HG03103 (cell line): ENCODE measurements around the gene FUT2.
"Not testable (repeated sequence)": the region's sequence is repeated elsewhere in the genome, so short reads cannot be mapped to it uniquely, and the experiment has no call there.

Source experiments
- ATAC-seq: cut with Tn5 transposase; IDR thresholded peaks from one replicate; pipeline ENCODE4 v1.9.1; 2021; ENCODE audit warnings: low read depth; ENCODE audit not compliant: unreplicated experiment

FUT2 gene

DNA sequence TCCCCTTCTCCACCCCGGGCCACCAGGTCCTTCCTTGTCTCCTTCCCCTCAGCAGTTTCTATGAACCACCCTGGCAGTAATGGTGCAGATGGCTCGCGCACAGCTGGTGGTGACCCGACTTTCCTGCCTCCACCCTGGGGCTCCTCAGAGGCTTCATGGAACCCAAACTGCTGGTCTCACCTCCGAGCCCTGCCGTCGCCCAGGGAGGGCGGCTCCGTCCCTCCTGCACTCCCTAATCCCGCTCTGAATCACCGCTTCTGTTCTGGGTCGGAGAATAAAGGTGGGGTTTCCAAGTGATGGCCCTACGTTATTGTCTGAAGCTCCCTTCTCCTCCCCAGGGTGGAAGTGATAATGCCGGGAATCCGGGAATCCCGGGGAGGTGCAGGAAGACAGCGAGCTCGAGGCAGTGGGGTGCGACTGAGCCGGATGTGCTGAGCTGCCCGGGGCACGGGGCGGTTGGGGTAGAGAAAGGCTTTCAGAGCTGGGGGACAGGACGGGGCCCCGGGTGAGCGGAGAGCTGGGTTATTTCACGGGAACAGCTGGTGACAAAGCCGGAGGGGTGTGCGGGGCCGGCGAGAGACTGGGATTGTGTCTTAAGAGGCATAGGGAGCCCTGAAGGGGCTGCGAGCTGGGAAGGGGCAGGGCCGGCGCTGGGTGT lies 711 bp downstream of the FUT2 start:
- ATAC-seq, result no peak

DNA sequence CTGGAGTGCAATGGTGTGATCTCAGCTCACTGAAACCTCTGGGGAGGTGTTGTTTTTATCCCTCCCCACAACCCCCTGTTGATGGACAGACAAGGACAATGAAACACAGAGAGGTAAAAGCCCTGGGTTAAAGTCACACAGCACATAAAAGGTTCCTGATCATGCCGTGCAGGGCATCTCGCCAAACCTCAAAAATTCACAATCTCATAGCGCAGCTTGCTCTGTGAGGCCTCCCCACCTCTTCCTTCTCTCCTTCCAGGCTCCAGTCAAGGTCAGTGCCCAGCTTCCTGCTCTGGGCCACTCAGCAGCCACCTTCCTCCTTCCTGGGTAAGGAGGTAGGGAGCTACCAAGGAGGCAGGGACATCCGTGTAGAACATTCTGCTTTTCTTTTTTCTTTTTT lies 2.3 kb downstream of the FUT2 start:
- no peak for ATAC-seq

DNA sequence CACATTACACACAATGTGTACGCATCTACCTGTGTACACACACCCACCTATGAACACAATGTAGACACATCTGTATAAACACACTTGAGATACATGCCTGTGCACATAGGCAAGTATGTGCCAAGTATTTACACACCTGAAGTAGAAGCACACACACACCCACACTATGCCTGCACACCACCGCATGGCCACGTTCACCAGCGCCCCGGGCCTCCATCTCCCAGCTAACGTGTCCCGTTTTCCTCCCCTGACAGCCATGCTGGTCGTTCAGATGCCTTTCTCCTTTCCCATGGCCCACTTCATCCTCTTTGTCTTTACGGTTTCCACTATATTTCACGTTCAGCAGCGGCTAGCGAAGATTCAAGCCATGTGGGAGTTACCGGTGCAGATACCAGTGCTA lies 6.9 kb downstream of the FUT2 start:
- no peak for ATAC-seq

DNA sequence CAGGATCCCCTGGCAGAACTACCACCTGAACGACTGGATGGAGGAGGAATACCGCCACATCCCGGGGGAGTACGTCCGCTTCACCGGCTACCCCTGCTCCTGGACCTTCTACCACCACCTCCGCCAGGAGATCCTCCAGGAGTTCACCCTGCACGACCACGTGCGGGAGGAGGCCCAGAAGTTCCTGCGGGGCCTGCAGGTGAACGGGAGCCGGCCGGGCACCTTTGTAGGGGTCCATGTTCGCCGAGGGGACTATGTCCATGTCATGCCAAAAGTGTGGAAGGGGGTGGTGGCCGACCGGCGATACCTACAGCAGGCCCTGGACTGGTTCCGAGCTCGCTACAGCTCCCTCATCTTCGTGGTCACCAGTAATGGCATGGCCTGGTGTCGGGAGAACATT lies 7.5 kb downstream of the FUT2 start:
- ATAC-seq, result no peak

DNA sequence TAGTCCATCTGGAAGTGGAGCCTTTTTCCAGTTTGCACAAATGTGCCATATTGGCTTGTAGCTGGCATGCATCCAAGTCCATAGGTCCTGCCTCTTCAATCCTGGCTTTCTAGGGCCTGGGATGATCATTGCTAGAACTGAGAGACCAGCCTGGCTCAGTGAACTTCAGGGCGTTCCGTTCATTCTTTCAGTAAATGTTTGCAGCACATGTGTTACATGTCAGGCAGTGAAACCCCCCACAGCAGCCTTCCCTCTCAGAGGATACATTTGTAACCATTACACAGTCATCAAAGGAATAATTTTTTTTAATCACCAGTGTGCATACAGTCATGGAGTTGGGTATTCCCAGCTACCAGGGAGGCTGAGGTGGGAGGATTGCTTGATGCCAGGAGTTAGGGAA lies 9.7 kb downstream of the FUT2 start:
- no peak for ATAC-seq

DNA sequence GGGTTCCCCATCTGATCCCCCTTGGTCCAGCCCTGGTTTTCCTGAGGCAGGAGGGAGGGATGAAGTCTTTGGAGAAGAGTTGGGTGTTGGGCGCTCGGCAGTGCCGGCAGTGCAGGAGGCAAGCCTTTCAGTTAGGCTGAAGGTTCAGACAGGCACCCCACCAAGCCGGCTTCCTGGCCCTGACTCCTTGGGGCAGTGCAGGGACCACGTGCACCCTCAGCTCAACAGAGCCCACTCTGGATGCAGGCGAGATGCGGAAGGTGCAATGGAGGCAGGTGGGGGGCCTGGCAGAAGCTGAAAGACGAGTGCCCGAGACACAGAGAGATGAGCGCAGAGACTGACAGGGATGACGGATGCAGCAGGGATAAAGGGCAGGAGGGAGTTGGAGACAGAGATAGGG lies 12.7 kb downstream of the FUT2 start:
- ATAC-seq, result no peak

DNA sequence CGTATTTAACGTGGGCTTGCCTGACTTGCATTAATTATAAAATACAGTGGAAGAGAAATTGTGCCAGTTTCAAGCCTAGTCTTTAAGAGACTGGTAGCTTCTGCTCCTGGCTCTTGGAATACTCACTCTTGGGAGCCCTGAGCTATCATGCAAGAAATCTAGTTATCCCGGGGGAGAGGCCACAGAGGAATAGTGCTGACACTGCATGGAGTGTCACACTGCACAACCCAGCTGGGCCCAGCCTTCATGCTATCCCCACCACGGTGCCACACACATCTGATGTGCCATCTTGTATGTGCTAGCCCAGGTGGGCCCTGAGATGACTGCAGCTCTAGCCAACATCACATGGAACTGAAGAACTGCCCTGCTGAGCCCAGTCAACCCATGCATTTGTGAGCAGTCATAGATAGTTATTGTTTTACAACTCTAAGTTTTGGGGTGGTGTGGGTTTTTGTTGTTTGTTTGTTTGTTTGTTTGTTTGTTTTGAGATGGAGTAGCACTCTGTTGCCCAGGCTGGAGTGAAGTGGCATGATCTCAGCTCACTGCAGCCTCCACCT lies 15.4 kb downstream of the FUT2 start:
- no peak for ATAC-seq

DNA sequence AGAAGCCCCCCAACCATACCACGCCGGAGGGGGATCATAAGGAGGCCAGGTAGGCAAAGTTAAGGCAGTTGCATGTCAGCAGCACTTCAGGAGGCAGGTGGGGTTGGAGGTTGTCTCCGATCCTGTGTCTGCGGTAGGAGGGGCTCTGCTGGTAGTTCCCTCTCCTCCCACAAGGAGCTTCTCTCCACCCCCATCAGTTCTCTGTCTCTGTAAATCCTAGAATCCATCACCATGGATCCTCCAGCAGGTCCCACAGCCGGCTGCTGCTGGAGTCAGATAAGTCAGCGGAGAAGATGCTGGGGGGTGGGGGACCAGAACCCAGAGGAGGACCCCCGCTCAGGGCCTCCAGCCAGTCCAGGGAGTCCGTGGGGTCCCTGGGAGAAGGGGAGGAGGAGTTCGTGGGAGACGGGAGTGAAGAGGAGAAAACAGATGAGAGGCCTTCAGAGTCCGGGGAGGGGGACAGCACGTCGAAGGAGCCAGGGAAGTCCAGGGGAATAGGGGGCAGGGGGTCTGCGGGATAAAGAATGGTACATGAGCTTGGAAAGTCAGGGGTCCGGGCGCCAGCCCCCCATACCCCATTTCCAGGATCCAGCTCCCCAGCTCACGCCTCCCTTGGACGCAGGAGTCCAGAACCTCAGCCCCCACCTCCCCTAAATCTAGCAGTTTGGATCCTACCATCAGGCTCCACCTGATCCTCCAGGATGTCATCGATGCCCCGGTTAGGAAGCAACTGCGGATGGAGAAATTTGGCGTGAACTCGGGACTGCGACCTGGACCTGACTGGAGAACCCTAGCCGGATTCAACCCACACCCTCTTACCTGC lies 17.5 kb downstream of the FUT2 start:
- no peak for ATAC-seq

DNA sequence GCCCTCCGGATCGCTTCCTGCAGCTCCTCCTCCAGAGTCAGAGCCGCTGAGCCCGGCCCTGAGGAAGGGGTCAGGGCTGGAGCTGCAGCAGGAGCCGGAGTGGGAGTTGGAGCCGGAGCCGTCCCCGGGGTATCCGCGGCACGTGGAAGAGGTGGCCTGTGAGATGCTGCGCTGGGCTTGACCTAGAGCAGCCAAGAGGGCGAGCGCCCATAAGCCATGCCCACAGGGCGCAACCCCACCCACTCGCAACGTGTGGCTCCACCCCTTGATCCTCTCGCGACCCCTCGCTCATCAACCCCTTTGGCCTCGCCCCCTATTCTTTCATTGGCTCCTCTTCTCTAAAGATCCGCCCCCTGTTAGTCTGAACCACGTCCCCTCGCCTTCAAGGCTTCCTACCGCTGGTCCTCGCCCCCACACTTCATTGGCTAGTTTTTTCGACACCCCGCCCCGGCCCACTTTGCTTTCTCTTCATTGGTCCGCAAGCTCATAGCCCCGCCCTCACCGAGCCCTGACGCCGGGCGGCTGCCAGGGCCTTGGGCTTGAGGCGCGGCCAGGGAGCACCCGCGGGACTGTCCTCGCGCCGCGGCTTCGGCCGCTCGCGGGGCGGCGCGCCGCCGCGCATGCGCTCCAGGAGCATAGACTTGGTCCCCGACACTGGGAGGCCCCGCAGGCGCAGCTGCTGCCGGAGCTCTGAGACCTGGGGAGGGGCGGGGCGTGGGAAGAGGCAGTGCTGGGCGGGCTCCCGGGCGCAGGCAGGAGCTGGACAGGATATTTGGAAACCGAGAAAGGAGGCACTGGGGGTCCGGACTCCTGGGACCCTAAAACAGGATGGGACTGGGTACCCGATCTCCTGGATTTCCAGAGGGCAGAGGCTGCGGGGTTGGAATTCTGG lies 18.3 kb downstream of the FUT2 start:
- peak; percentile 84 for ATAC-seq

DNA sequence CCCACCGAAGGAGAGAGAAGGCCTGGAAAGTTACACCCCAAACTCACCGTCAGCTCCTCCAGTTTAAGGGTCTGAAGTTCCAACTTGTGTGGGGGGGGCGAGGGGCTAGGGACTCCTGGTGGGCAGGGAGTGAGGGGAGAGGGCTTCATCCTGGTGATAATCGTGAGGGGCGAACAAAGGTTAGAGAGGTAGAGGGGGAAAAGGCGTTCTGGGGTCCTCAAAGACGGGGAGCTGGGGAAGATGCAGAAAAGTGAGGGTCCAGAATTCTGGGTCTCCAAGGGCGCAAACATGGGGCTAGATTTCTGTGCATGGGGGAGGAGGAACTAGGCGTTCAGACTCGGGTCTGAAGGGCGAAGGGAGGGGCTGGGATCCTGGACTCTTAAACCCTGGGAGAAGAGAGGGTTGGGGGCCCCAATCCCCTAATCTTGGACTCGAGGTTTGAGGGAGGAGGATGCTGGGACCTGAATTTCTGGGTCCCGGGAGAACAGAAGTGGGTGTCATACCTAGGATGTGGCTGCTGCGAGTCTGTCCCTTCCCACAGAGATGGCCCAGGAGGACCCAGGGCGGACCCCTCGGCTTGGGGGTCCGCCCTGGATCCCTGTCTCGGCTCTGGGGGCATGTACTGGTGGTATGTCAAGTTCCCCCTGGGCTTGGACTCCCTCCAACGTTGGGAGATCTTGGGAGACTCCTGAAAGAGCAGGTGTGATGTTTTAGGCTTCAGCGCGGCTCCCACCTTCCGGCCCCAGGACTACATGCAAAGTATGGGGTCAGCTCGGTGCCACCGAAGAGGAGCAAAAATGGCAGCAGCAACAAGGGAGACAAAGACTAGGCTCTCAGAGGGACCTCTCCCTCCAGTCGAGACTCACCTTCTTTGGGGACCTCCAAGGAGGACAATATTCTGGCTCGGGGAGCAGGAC lies 19.2 kb downstream of the FUT2 start:
- no peak for ATAC-seq

DNA sequence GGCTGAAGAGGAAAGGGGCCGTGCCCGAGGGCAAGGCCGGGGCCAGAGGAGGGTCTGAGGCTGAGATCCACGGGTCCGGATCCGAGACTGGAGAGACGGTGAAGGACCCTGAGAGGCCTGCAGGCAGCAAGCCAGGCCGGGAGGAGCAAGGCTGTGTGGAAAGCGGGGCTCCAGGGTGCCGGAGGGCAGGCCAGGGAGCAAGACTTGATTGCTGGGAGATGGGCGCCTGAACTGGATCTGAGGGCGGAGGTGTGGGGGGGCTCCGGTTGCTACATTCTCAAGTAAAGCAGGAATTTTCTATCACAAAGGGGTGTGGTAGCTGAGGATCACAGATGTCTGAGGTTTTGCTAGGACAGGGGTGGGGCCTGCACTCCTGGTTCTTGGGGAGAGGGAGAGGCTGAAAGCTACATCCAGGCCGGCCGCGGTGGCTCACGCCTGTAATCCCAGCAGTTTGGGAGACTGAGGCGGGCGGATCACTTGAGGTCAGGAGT lies 20.0 kb downstream of the FUT2 start:
- no peak for ATAC-seq

DNA sequence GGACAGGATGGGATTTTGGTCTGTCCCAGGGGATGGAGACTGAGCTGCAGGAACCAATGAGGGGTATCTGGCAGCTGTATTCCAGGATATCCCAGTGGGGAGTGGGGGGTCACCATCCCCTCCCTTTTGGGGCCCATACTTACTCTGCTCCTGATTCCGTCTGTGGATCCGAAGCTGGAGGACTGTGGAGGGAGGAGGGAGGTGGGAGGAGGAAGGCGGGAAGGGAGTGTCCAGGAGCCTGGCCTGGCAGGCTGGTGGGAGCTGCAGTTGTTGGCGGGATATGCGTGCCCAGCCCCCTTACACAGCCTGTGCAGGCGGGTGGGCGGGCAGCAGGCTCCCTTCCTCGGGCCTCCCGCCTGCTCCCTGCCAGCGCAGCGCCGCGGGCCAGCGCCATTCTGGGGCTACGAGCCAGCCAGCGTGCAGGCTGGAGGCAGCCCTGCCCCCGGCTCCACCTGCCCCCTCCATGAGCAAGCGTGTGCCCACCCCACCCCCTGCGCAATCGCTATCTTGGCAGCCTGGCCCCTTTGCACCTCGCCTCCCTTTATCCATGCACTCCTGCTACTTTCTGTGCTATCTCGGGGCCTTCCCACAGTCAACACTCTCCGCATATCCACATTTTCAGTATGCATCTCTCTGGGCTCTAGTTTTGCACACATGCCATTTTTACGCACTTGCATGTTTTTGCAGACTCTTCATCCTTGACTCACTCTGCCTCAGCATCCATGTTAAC lies 21.0 kb downstream of the FUT2 start:
- ATAC-seq, result no peak

DNA sequence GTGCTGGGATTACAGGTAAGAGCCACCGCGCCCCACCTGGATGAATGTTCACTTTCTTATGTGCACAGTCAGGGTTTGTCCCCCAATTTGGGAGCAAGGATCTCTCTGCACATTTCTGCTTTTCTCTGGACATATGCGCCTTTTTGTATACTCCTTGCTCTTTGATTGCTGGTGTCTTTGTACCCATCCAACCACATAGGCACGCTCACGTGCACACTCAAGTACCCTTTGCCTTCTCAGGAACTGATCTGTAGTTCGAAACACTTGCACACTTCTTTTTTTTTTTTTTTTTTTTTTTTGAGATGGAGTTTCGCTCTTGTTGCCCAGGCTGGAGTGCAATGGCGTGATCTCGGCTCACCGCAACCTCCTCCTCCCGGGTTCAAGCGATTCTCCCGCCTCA lies 22.3 kb downstream of the FUT2 start:
- ATAC-seq, result not testable (repeated sequence)

DNA sequence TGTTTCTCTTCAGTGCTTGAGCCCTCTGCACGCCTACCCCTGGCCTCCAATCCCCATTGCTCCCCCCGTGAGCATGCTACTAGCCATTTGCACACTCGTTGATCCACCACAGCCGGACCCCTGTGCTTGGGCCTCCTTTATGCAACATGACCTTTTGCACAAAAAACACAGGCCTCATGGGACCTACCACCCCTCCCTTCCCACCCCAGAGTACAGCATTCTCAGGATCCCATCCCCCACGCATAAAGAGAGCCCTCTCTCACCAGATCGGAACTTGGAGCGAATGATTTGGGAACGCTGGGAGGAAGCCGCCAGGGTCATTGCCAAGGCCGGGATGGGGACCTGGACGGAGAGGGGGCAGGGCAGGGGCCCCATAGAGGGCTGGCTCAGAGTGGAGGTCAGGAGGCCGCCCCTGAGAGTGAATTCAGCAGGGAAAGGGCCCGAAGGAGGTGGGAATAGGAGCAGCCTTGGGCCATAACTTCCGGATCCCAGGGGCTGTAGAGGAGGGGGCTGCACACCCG lies 23.0 kb downstream of the FUT2 start:
- no peak for ATAC-seq

DNA sequence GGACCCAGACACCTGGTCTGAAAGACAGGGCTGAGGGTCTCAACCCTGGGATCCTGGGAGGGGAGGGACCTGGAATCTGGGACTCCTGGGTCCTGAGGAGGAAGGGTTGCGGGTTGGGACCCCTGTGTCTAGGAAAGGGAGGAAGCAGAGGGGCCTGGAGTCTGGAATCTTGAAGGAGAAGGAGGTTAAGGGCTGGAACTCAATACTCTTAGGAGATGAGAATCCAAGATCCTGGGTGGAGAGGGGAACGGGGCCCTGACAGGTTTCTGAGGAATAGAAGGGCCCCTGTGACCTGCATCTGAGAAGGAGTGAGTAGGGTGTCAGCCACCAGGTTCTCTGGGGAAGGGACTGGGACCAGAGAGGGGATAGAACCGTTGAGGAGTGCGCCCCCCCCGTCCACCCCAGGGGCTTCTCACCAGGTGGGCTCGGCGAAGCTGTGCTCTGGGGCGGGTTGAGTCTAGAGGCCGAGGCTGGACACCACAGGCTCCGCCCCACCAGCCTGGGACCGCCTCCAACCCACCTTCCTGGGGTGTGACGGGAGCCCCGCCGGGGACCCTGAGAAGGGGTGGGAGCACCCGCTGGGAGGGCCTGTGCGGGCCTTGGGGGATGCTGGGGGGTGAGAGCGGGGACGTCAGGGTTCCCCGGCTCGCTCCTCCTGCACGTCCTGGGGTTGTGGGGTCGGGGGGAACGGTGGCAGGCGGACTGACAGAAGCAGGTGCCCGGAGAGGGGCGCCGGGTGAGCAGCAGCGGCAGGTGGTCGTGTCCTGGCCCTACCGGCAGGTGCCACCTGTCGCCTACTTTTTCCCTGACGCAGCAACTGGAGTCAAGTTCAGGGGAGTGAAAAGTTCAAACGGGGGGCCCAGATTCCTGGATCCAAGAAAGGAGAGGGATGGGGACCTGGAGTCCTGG lies 23.7 kb downstream of the FUT2 start, which contains the start of gene MAMSTR:
Gene MAMSTR, minus strand, starts transcription at position 463 of the 909 bp plus-strand sequence. CDS start 694 bp downstream, outside the sequence.
- no peak for ATAC-seq

DNA sequence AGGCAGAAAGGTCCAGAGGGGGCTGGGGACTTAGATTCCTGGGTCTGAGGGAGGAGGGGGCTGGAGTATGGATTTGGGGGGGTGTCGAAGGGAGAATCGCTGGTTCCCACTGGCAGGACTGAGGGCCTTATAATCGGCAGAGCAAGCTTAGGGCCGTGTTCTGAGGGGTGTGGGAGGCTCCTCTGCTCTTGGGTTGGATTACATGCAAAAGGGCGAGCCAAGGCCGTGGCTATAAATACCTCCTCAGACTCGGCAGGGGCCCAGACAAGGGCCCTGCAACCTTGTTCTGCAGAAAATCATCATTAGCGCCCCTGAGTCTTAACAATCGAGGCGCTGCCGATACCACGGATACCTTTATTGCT lies 24.5 kb downstream of the FUT2 start:
- ATAC-seq, result no peak

DNA sequence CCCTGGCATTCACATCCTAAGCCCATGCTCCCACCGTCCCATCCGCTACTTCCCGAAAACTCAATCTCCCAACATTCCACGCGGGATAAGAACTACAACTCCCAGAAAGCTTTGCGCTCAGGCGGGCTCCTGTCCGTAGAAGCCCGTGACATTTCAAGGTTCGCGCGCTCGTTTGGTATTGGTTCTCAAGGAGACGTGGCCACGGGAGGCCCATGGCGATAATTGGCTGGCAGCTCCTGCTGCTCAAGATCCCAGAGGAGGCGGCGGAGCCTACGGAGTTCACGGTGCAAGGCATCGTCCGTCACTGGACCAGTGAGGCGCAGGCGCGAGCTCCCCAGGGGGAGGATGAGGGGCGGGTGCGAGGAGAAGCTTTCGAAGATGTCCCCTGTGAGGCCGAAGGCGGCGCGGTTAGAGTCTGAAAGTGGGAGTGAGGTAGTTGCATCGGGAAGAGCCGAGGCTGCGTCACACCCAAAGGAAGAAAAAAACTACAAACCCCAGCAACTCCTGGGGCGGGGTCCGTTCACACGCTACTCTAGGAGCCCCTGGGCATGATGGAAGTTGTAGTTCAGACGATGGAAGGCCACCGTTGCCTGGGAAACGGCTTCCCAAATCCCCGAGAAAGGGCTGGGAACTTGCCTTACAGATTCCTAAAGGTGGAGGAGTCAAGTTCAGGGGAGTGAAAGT lies 25.0 kb downstream of the FUT2 start:
- peak; percentile 67 for ATAC-seq
